ENCODE data around the gene UNC119B. TPM values are rescaled to one million over a fixed set of nuclear protein-coding genes. Genes with fewer than 3 reads are reported as not detected.

UNC119B gene
- total RNA-seq, 5 donors from 2014 or later (not counting 1 experiment from before 2014, with no cell fraction given) = 14.3 to 26.1 (median 22.6) TPM

DNA sequence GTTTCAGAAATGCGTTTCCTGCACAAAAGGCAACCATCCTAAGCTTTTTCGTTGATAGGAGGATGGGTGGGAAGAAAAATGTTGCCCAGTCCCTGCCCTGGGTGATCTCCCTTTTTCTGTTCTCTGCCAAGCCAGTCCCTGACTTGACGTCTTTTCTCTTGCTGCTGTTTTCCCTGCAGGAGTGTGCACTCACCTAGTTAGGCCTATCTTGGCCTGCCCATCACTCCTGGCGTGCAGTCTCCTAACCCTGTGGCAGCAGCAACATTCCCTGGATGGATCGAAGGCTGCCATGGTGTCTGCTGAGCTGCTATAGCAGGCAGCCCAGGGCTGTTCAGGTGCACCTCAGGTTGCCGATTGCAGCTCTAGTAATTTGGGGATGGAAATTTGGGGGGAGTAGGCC, 1.2 kb downstream of the UNC119B start:
- Histone ChIP-seq H3K4me1 (ENCODE audit: control insufficient read depth in 1 of 2, extremely low read depth in 1 of 2, insufficient read depth in 2 of 2, low read length in 2 of 2) (peaks cover 5 to 23% of the 10 kb centered on the region in 2 experiments), H3K27me3 (replicated peaks in 1 of 2; ENCODE audit: control insufficient read depth in 2 of 2, extremely low read depth in 1 of 2, insufficient read depth in 2 of 2, low read length in 1 of 2) (no peaks in the 10 kb centered on the region), H3K9me3 (no peaks in the 10 kb centered on the region), H3K27ac (ENCODE audit: low read length) (no peak overlapping the region), H3K4me3 (ENCODE audit: control insufficient read depth in 1 of 2, extremely low read depth in 1 of 2, low read length in 1 of 2) (peak overlapping the region; percentile 62 to 89), H3K36me3 (ENCODE audit: control insufficient read depth in 2 of 2, extremely low read depth in 1 of 2, insufficient read depth in 1 of 2, low read length in 1 of 2) (peaks cover 0 to 13% of the 10 kb centered on the region in 2 donors)
- peak overlapping the region; percentile 81 to 90 for H3K27ac Mint-ChIP-seq
- peaks cover 34 to 45% (median 41%) of the 10 kb centered on the region in 3 donors for H3K4me1 Mint-ChIP-seq
- 29% methylated on average over 5 of the region's 6 CpGs for WGBS (ENCODE audit: insufficient coverage)
- ChIA-PET CTCF (interaction anchor here (0.6 to 3.2 kb wide), 7 partner anchors 61 to 1126 kb away, joined by 3 to 13 read pairs (median 3); partner anchors contain the start of gene POP5 (in 1 of the 2)), POLR2A (interaction anchor here in 1 of 2 donors (0.7 kb wide), 1 partner anchor 14 kb away, joined by 3 read pairs; no protein-coding TSS in a partner anchor)
- DNase-seq = no peak
- H3K9me3 Mint-ChIP-seq = no peaks in the 10 kb centered on the region
- no peaks in the 10 kb centered on the region for H3K27me3 Mint-ChIP-seq
- H3K4me3 Mint-ChIP-seq = peak overlapping the region; percentile 87 to 90 (median 88)
- ATAC-seq (replicated peaks in 1 of 4) = no peak
- peaks cover 11% of the 10 kb centered on the region for H3K36me3 Mint-ChIP-seq

DNA sequence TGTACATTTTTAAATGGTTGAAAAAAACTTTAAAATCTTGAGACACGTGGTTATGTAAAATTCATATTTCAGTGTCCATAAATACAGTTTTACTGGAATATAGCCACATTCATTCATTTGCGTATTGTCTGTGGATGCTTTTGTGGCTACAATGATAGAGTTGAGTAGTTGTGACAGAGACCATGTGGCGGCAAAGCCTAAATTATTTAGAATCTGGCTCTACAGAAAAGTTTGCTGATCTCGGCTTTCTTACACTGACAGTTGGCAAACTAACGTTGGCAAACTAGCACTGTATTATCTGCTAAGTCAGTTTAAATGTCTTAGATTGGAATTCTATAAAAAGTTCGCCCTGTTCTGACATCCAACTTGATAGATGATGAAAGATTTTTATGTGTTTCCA, 2.4 kb downstream of the UNC119B start:
- Mint-ChIP-seq H3K4me1 (peaks cover 34 to 45% (median 42%) of the 10 kb centered on the region in 3 donors), H3K9me3 (no peaks in the 10 kb centered on the region), H3K27me3 (no peaks in the 10 kb centered on the region), H3K4me3 (peak overlapping the region; percentile 31 to 90 (median 88)), H3K27ac (peak overlapping the region; percentile 66 to 90), H3K36me3 (peaks cover 19% of the 10 kb centered on the region)
- ATAC-seq (replicated peaks in 1 of 4) = no peak
- CTCF ChIA-PET = interaction anchor here in 1 of 2 donors (1.2 kb wide), 1 partner anchor 66 kb away, joined by 3 read pairs; no protein-coding TSS in a partner anchor
- no peak for DNase-seq
- WGBS (ENCODE audit: insufficient coverage) = no CpG with 5 or more reads among the region's 6 CpGs
- POLR2A ChIA-PET = no interaction called here
- Histone ChIP-seq H3K36me3 (ENCODE audit: control insufficient read depth in 2 of 2, extremely low read depth in 1 of 2, insufficient read depth in 1 of 2, low read length in 1 of 2) (peaks cover 5 to 22% of the 10 kb centered on the region in 2 donors), H3K4me1 (ENCODE audit: control insufficient read depth in 1 of 2, extremely low read depth in 1 of 2, insufficient read depth in 2 of 2, low read length in 2 of 2) (peaks cover 5 to 23% of the 10 kb centered on the region in 2 experiments), H3K9me3 (no peaks in the 10 kb centered on the region), H3K27me3 (replicated peaks in 1 of 2; ENCODE audit: control insufficient read depth in 2 of 2, extremely low read depth in 1 of 2, insufficient read depth in 2 of 2, low read length in 1 of 2) (no peaks in the 10 kb centered on the region), H3K27ac (ENCODE audit: low read length) (no peak overlapping the region), H3K4me3 (ENCODE audit: control insufficient read depth in 1 of 2, extremely low read depth in 1 of 2, low read length in 1 of 2) (no peak overlapping the region)

DNA sequence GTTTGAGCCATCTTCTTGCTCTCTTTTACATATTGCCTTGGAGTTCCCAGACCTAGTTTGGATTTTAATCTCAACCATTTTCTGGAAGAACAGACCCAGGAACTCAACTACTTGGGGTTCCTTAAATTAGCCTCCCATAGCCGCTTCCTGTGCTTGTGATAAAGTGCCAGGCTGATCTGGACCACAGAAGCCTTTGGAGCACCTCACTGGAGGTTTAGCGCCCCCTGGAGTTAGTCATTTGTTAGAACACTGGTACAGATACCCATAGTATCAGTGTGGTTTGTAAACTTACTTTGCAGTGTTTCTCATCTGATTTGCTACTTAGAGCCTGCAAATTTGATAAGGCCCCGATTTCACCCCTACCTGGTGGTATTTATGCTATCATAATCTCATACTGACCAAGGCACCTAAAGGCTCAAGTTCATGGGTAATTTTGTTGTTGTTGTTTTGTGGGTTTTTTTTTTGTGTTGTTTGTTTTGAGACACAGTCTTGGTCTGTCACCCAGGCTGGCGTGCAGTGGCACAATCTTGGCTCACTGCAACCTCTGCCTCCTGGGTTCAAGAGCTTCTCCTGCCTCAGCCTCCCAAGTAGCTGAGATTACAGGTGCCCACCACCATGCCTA, 3.7 kb downstream of the UNC119B start:
- H3K27me3 ChIP-seq (replicated peaks in 1 of 2; ENCODE audit: control insufficient read depth in 2 of 2, extremely low read depth in 1 of 2, insufficient read depth in 2 of 2, low read length in 1 of 2) = no peaks in the 10 kb centered on the region
- DNase-seq (peak in 33 of 35 experiments; percentile 29 to 91 (median 63)), ATAC-seq (replicated peaks in 1 of 4) (peak; percentile 54 to 61 (median 58))
- H3K27ac Mint-ChIP-seq = peak overlapping the region; percentile 62 to 73
- no peak overlapping the region for H3K27ac ChIP-seq (ENCODE audit: low read length)
- ChIA-PET CTCF (interaction anchor here (0.6 to 1.2 kb wide), 4 partner anchors 131 to 233 kb away, joined by 3 to 4 read pairs (median 3); partner anchors contain the start of gene POP5 (in 1 of the 2)), POLR2A (interaction anchor here in 1 of 2 donors (0.7 kb wide), 1 partner anchor 404 kb away, joined by 4 read pairs; no protein-coding TSS in a partner anchor)
- no peak overlapping the region for H3K4me3 Mint-ChIP-seq
- no peaks in the 10 kb centered on the region for H3K9me3 ChIP-seq
- H3K36me3 Mint-ChIP-seq = peaks cover 28% of the 10 kb centered on the region
- H3K4me1 Mint-ChIP-seq = peaks cover 34 to 50% (median 48%) of the 10 kb centered on the region in 3 donors
- peaks cover 5 to 23% of the 10 kb centered on the region in 2 experiments for H3K4me1 ChIP-seq (ENCODE audit: control insufficient read depth in 1 of 2, extremely low read depth in 1 of 2, insufficient read depth in 2 of 2, low read length in 2 of 2)
- no peak overlapping the region for H3K4me3 ChIP-seq (ENCODE audit: control insufficient read depth in 1 of 2, extremely low read depth in 1 of 2, low read length in 1 of 2)
- H3K27me3 Mint-ChIP-seq = no peaks in the 10 kb centered on the region
- 44% methylated on average over 2 of the region's 4 CpGs for WGBS (ENCODE audit: insufficient coverage)
- H3K36me3 ChIP-seq (ENCODE audit: control insufficient read depth in 2 of 2, extremely low read depth in 1 of 2, insufficient read depth in 1 of 2, low read length in 1 of 2) = peaks cover 10 to 31% of the 10 kb centered on the region in 2 donors
- H3K9me3 Mint-ChIP-seq = no peaks in the 10 kb centered on the region

DNA sequence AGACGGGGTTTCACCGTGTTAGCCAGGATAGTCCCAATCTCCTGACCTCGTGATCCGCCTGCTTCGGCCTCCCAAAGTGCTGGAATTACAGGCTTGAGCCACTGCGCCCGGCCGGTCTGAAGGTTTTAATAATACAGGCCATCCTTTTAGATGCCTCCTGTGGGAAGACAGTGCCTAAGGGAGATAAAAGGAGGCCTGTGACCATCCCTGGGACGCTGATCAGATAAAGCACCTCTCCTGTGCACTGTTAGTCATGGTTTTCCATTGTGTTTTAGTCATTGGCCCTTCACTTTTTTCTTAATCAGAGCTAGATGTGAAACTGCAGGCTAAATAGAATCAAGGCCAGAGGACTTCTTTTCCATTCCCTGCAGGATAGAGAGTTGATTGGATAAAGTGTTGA, 7.8 kb downstream of the UNC119B start:
- no peaks in the 10 kb centered on the region for H3K9me3 Mint-ChIP-seq
- Histone ChIP-seq H3K9me3 (no peaks in the 10 kb centered on the region), H3K4me1 (ENCODE audit: control insufficient read depth in 1 of 2, extremely low read depth in 1 of 2, insufficient read depth in 2 of 2, low read length in 2 of 2) (peaks cover 0 to 5% of the 10 kb centered on the region in 2 experiments), H3K36me3 (ENCODE audit: control insufficient read depth in 2 of 2, extremely low read depth in 1 of 2, insufficient read depth in 1 of 2, low read length in 1 of 2) (peaks cover 22 to 71% of the 10 kb centered on the region in 2 donors), H3K4me3 (ENCODE audit: control insufficient read depth in 1 of 2, extremely low read depth in 1 of 2, low read length in 1 of 2) (no peak overlapping the region), H3K27ac (ENCODE audit: low read length) (no peak overlapping the region), H3K27me3 (replicated peaks in 1 of 2; ENCODE audit: control insufficient read depth in 2 of 2, extremely low read depth in 1 of 2, insufficient read depth in 2 of 2, low read length in 1 of 2) (no peaks in the 10 kb centered on the region)
- H3K27me3 Mint-ChIP-seq = no peaks in the 10 kb centered on the region
- ATAC-seq (replicated peaks in 1 of 4) (no peak), DNase-seq (no peak)
- H3K4me1 Mint-ChIP-seq = peaks cover 6 to 23% (median 22%) of the 10 kb centered on the region in 3 donors
- CTCF ChIA-PET = no interaction called here
- POLR2A ChIA-PET = no interaction called here
- H3K27ac Mint-ChIP-seq = no peak overlapping the region
- peaks cover 61% of the 10 kb centered on the region for H3K36me3 Mint-ChIP-seq
- no peak overlapping the region for H3K4me3 Mint-ChIP-seq
- WGBS (ENCODE audit: insufficient coverage) = 99% methylated on average over 7 of the region's 9 CpGs

DNA sequence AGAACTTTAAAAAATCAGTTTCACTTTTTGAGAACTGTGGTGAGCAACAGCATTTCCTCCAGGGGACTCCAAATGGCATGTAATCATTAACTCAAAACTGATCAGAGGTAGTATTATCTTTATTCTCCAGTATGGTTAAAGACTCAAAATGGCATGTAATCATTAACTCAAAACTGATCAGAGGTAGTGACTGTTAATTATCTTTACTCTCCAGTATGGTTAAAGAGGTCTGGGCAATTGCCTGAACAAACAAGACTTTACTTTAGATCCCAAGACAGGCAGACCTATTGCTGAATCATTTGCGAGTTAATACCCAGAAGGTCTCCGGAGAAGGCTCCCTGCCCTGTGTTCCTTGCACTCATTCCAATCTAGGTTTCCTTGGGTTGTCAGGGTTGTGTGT, 8.8 kb downstream of the UNC119B start:
- Histone ChIP-seq H3K36me3 (ENCODE audit: control insufficient read depth in 2 of 2, extremely low read depth in 1 of 2, insufficient read depth in 1 of 2, low read length in 1 of 2) (peaks cover 22 to 74% of the 10 kb centered on the region in 2 donors), H3K4me3 (ENCODE audit: control insufficient read depth in 1 of 2, extremely low read depth in 1 of 2, low read length in 1 of 2) (no peak overlapping the region), H3K9me3 (no peaks in the 10 kb centered on the region), H3K4me1 (ENCODE audit: control insufficient read depth in 1 of 2, extremely low read depth in 1 of 2, insufficient read depth in 2 of 2, low read length in 2 of 2) (no peaks in the 10 kb centered on the region), H3K27me3 (replicated peaks in 1 of 2; ENCODE audit: control insufficient read depth in 2 of 2, extremely low read depth in 1 of 2, insufficient read depth in 2 of 2, low read length in 1 of 2) (no peaks in the 10 kb centered on the region), H3K27ac (ENCODE audit: low read length) (no peak overlapping the region)
- no peaks in the 10 kb centered on the region for H3K9me3 Mint-ChIP-seq
- H3K36me3 Mint-ChIP-seq = peaks cover 62% of the 10 kb centered on the region
- ChIA-PET POLR2A (no interaction called here), CTCF (no interaction called here)
- no peaks in the 10 kb centered on the region for H3K27me3 Mint-ChIP-seq
- peaks cover under 1 to 14% (median 13%) of the 10 kb centered on the region in 3 donors for H3K4me1 Mint-ChIP-seq
- ATAC-seq (replicated peaks in 1 of 4) (no peak), DNase-seq (no peak)
- no peak overlapping the region for H3K4me3 Mint-ChIP-seq
- H3K27ac Mint-ChIP-seq = no peak overlapping the region
- WGBS (ENCODE audit: insufficient coverage) = 100% methylated on average over 1 of the region's 2 CpGs

DNA sequence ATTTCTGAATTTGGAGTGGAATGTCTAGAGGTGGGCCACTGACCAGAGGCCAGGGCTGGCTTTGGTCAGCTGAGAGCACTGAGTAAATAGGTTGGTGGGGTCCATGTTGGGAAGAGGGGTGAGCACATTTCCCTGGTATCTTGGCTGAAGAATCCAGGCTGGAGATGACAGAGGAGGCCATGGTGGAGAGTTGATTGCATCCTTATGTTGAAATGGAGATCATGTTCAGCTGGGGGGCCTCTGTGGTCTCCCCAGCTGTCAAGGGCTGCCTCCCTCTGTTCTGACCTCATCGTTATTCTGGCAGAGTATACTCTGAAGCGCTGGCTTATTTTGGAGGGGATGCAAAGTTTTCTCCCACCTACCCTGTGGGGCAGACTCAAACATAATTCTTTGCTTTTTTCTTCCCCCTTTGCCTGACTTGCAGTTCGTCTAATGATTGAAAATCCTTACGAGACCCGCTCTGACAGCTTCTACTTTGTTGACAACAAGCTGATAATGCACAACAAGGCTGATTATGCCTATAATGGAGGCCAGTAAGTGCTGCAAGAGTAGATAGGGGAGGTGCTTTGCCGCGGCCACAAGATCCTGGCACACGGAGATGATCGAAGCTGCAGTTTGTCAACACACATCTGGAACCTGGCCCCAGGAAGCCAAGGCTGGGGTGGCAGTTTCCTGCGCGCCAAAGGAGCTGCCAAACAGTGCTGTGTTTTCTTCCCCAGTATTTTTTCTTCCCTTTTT, 9.4 kb downstream of the UNC119B start:
- ChIA-PET CTCF (interaction anchor here in 1 of 2 donors (0.5 kb wide), 2 partner anchors 144 to 153 kb away, joined by 3 to 4 read pairs; no protein-coding TSS in a partner anchor), POLR2A (no interaction called here)
- Histone ChIP-seq H3K36me3 (ENCODE audit: control insufficient read depth in 2 of 2, extremely low read depth in 1 of 2, insufficient read depth in 1 of 2, low read length in 1 of 2) (peaks cover 22 to 71% of the 10 kb centered on the region in 2 donors), H3K27me3 (replicated peaks in 1 of 2; ENCODE audit: control insufficient read depth in 2 of 2, extremely low read depth in 1 of 2, insufficient read depth in 2 of 2, low read length in 1 of 2) (no peaks in the 10 kb centered on the region), H3K27ac (ENCODE audit: low read length) (no peak overlapping the region), H3K4me3 (ENCODE audit: control insufficient read depth in 1 of 2, extremely low read depth in 1 of 2, low read length in 1 of 2) (no peak overlapping the region), H3K4me1 (ENCODE audit: control insufficient read depth in 1 of 2, extremely low read depth in 1 of 2, insufficient read depth in 2 of 2, low read length in 2 of 2) (peaks cover 0 to under 1% of the 10 kb centered on the region in 2 experiments), H3K9me3 (no peaks in the 10 kb centered on the region)
- Mint-ChIP-seq H3K9me3 (no peaks in the 10 kb centered on the region), H3K4me1 (peaks cover 3 to 14% (median 13%) of the 10 kb centered on the region in 3 donors), H3K36me3 (peaks cover 61% of the 10 kb centered on the region), H3K27me3 (no peaks in the 10 kb centered on the region), H3K27ac (no peak overlapping the region), H3K4me3 (no peak overlapping the region)
- no peak for ATAC-seq (replicated peaks in 1 of 4)
- WGBS (ENCODE audit: insufficient coverage) = 60% methylated on average over 1 of the region's 11 CpGs
- DNase-seq = no peak
